Ascending aorta (tissue), 2 donors: ENCODE measurements around the gene TSPO. TPM values are rescaled to one million over a fixed set of nuclear protein-coding genes. Genes with fewer than 3 reads are reported as not detected.
"Not testable (repeated sequence)": the region's sequence is repeated elsewhere in the genome, so short reads cannot be mapped to it uniquely, and the experiment has no call there.

Source experiments
- DNase-seq, 2 donors: peaks; one replicate each; pipeline ENCODE4 v3.0.0-alpha.2; 2019; ENCODE audit warnings: low spot score in 2 of 2
- H3K27ac ChIP-seq, 2 donors: fragments of 200-600 bp; sonication (generic); one replicate each; pipeline ENCODE4 v1.5.1; 2016 to 2017; ENCODE audit warnings: mild to moderate bottlenecking in 1 of 2
- H3K27me3 ChIP-seq: fragments of 200-600 bp; sonication (generic); one replicate; pipeline ENCODE4 v1.5.1; 2017
- H3K36me3 ChIP-seq, 2 donors: fragments of 200-600 bp; sonication (generic); one replicate each; pipeline ENCODE4 v1.5.1; 2016
- H3K4me1 ChIP-seq, 2 donors: fragments of 200-600 bp; sonication (generic); one replicate each; pipeline ENCODE4 v1.5.1; 2016 to 2017; ENCODE audit warnings: mild to moderate bottlenecking in 1 of 2
- H3K4me3 ChIP-seq, 2 donors: fragments of 200-600 bp; sonication (generic); one replicate each; pipeline ENCODE4 v1.5.1; 2016 to 2017; ENCODE audit warnings: mild to moderate bottlenecking in 1 of 2
- H3K9me3 ChIP-seq, 2 donors: fragments of 200-600 bp; sonication (generic); one replicate each; pipeline ENCODE4 v1.5.1; 2016
- CTCF ChIP-seq, 3 experiments: fragments of 200-600 bp in 2 of 3; fragments of 450-650 bp in 1 of 3; sonication (generic) in 2 of 3; IDR thresholded peaks; one replicate each; pipeline ENCODE4 v1.5.1; 2016 to 2019; ENCODE audit warnings: antibody characterized with exemption in 3 of 3, mild to moderate bottlenecking in 1 of 3, moderate library complexity in 1 of 3
- intact Hi-C: fragments of 100-400 bp; cut with DNase I; formaldehyde crosslinking; loops from one replicate; pipeline ENCODE4 v1.15.1; 2023
- total RNA-seq: library from RNA; depleted of rRNA; stranded (reverse); fragments of >200 nt; gene quantifications from one replicate; pipeline ENCODE4 v1.1.0, GENCODE V29; 2016

The TSPO gene
- total RNA-seq, 1 donor from 2014 or later, result 961 TPM

GRCh38 chr22:43135565-43135964, 15.8 kb upstream of the TSPO start:
- Histone ChIP-seq H3K27ac (no peak overlapping the region), H3K9me3 (no peaks in the 10 kb centered on the region), H3K4me1 (peaks cover 3 to 9% of the 10 kb centered on the region in 2 donors), H3K27me3 (no peaks in the 10 kb centered on the region), H3K36me3 (peaks cover 28 to 47% of the 10 kb centered on the region in 2 donors), H3K4me3 (no peak overlapping the region)
- no peak for TF ChIP-seq CTCF (IDR thresholded peaks at IDR 0.05)
- no peak for DNase-seq
- intact Hi-C loops, result no loop called here

- TF ChIP-seq CTCF (IDR thresholded peaks at IDR 0.05), result peak; percentile 9 to 49 (median 32)
- Histone ChIP-seq H3K27me3 (no peaks in the 10 kb centered on the region), H3K4me1 (peaks cover 3 to 9% of the 10 kb centered on the region in 2 donors), H3K27ac (no peak overlapping the region), H3K36me3 (peaks cover 28 to 50% of the 10 kb centered on the region in 2 donors), H3K9me3 (no peaks in the 10 kb centered on the region), H3K4me3 (no peak overlapping the region)
- no peak for DNase-seq
- intact Hi-C loops, result no loop called here
Observed at GRCh38 chr22:43136255-43136654, 15.1 kb upstream of the TSPO start.

DNA sequence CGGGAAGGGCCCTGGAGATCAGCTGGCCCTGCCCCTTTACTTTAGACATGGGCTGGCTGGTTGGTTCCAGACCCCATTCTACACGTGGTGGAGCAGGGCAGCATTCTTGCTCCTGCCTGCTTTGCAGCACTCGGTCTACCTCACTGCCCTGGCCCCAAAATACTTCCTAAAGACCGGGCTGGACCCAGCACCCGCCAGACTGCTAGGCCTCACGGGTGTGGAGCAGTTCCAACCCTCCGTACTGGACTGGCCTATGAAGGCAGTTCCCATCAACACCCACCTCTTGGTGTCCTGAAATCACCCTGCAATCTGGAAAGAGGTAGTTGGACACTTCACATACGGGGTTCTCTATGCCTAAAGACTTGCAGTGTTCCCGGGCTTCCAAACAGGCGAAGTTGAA, 14.6 kb upstream of the TSPO start:
- DNase-seq, result no peak
- no peak overlapping the region for H3K4me3 ChIP-seq
- no peak for TF ChIP-seq CTCF (IDR thresholded peaks at IDR 0.05)
- peaks cover 3 to 7% of the 10 kb centered on the region in 2 donors for H3K4me1 ChIP-seq
- intact Hi-C loops, result no loop called here
- peaks cover 28 to 50% of the 10 kb centered on the region in 2 donors for H3K36me3 ChIP-seq
- no peak overlapping the region for H3K27ac ChIP-seq
- H3K9me3 ChIP-seq, result no peaks in the 10 kb centered on the region
- no peaks in the 10 kb centered on the region for H3K27me3 ChIP-seq

GRCh38 chr22:43142880-43143562, 8.3 kb upstream of the TSPO start, which contains the start of gene MCAT:
Gene MCAT (minus strand): TSS chr22:43143398. CDS start chr22:43143348, 50 bp downstream.
- Histone ChIP-seq H3K4me1 (peaks cover 3 to 11% of the 10 kb centered on the region in 2 donors), H3K9me3 (no peaks in the 10 kb centered on the region), H3K27me3 (no peaks in the 10 kb centered on the region), H3K36me3 (peaks cover 2 to 21% of the 10 kb centered on the region in 2 donors), H3K4me3 (peak within 1 kb of the TSS; percentile 65 to 88), H3K27ac (peak within 1 kb of the TSS; percentile 33 to 77)
- intact Hi-C loops, result loop anchor here (2.0 kb wide), 1 partner anchor 44 kb away; the partner anchor contains the start of gene TTLL12
- no peak for TF ChIP-seq CTCF (IDR thresholded peaks at IDR 0.05)
- peak in 1 of 2 donors; percentile 92 for DNase-seq

- no peak for TF ChIP-seq CTCF (IDR thresholded peaks at IDR 0.05)
- no peaks in the 10 kb centered on the region for H3K9me3 ChIP-seq
- no peaks in the 10 kb centered on the region for H3K27me3 ChIP-seq
- H3K36me3 ChIP-seq, result peaks cover 0 to 9% of the 10 kb centered on the region in 2 donors
- intact Hi-C loops, result no loop called here
- no peak for DNase-seq
- H3K4me3 ChIP-seq, result no peak overlapping the region
- peaks cover 3 to 11% of the 10 kb centered on the region in 2 donors for H3K4me1 ChIP-seq
- no peak overlapping the region for H3K27ac ChIP-seq
Observed at GRCh38 chr22:43144949-43145348, 6.4 kb upstream of the TSPO start.

DNA sequence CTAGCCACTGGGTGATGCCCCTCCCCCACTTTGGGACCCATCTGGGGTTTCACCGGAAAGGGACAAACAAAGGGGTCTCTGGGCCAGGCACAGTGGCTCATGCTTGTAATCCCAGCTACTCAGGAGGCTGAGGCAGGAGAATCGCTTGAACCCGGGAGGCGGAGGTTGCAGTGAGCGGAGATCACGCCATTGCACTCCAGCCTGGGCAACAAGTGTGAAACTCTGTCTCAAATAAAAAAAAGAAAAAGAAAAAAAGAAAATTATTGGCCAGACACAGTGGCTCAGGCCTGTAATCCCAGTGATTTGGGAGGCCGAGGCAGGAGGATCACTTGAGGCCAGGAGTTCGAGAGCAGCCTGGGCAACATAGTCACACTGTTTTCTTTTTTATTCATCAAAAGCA, 6.0 kb upstream of the TSPO start:
- intact Hi-C loops, result not testable (repeated sequence)

GRCh38 chr22:43146332-43146731, 5.0 kb upstream of the TSPO start:
- DNase-seq, result not testable (repeated sequence)

More for the DNA sequence above, 6.0 kb upstream of the TSPO start:
- not testable (repeated sequence) for H3K36me3 ChIP-seq, DNase-seq, H3K27ac ChIP-seq, H3K4me3 ChIP-seq, H3K9me3 ChIP-seq, H3K27me3 ChIP-seq
- H3K4me1 ChIP-seq, result peaks cover 3 to 11% of the 10 kb centered on the region in 2 donors

More at GRCh38 chr22:43146332-43146731, 5.0 kb upstream of the TSPO start:
- intact Hi-C loops, H3K4me3 ChIP-seq, H3K9me3 ChIP-seq, H3K36me3 ChIP-seq, H3K27me3 ChIP-seq, H3K27ac ChIP-seq: not testable (repeated sequence)
- H3K4me1 ChIP-seq, result peaks cover 7 to 17% of the 10 kb centered on the region in 2 donors
